Mesodermal cell (in vitro differentiated cells): ENCODE measurements around the gene RAB37.

Experiments used
- H3K27ac ChIP-seq: 2 replicates; pipeline ENCODE4 v1.7.0; 2013; ENCODE audit warnings: mild to moderate bottlenecking, low read depth, low read length, moderate library complexity; ENCODE audit not compliant: severe bottlenecking
- H3K36me3 ChIP-seq: 2 replicates; pipeline ENCODE4 v1.7.1; 2013; ENCODE audit warnings: mild to moderate bottlenecking, low read length, moderate library complexity; ENCODE audit not compliant: control insufficient read depth, insufficient read depth
- H3K4me1 ChIP-seq: one replicate; pipeline ENCODE4 v1.7.1; 2013; ENCODE audit warnings: mild to moderate bottlenecking, low read length; ENCODE audit not compliant: insufficient read depth, control insufficient read depth, poor library complexity, severe bottlenecking
- H3K4me3 ChIP-seq: 2 replicates; pipeline ENCODE4 v1.7.0; 2013; ENCODE audit warnings: low read length, control low read depth, mild to moderate bottlenecking; ENCODE audit not compliant: insufficient read depth, poor library complexity, severe bottlenecking; ENCODE audit errors: extremely low read depth
- H3K9me3 ChIP-seq: 2 replicates; pipeline ENCODE4 v1.7.1; 2013; ENCODE audit warnings: mild to moderate bottlenecking, low read length, moderate library complexity; ENCODE audit not compliant: control insufficient read depth
- WGBS, 2 experiments: methylation state at CpG; one replicate each; pipeline ENCODE4 v1.1.5; 2013; ENCODE audit warnings: missing lambda C conversion rate in 2 of 2; ENCODE audit not compliant: insufficient coverage in 2 of 2; 5-methylcytosine and 5-hydroxymethylcytosine counted together

RAB37 gene

GRCh38 chr17:74779948-74780400 is 42.9 kb downstream of the RAB37 start:
- peaks cover 37% of the 10 kb centered on the region for H3K36me3 ChIP-seq
- WGBS, 2 experiments, result 85 to 86% methylated on average over 10 to 11 of the region's 11 CpGs
- H3K27ac ChIP-seq, result no peak overlapping the region
- peaks cover 12% of the 10 kb centered on the region for H3K4me1 ChIP-seq
- H3K4me3 ChIP-seq, result no peak overlapping the region
- H3K9me3 ChIP-seq, result no peaks in the 10 kb centered on the region

GRCh38 chr17:74780443-74781238 is 43.6 kb downstream of the RAB37 start:
- Histone ChIP-seq H3K4me3 (no peak overlapping the region), H3K9me3 (no peaks in the 10 kb centered on the region), H3K36me3 (peaks cover 41% of the 10 kb centered on the region), H3K4me1 (peaks cover 12% of the 10 kb centered on the region), H3K27ac (no peak overlapping the region)
- WGBS, 2 experiments, result 65 to 75% methylated on average over 3 to 6 of the region's 7 CpGs

GRCh38 chr17:74782571-74782970 is 45.5 kb downstream of the RAB37 start:
- H3K4me3 ChIP-seq, result no peak overlapping the region
- peaks cover 4% of the 10 kb centered on the region for H3K4me1 ChIP-seq
- H3K36me3 ChIP-seq, result peaks cover 55% of the 10 kb centered on the region
- WGBS, 2 experiments, result 91 to 94% methylated on average over 2 to 5 of the region's 5 CpGs
- no peak overlapping the region for H3K27ac ChIP-seq
- no peaks in the 10 kb centered on the region for H3K9me3 ChIP-seq

- Histone ChIP-seq H3K36me3 (peaks cover 62% of the 10 kb centered on the region), H3K27ac (no peak overlapping the region), H3K9me3 (no peaks in the 10 kb centered on the region), H3K4me3 (no peak overlapping the region), H3K4me1 (no peaks in the 10 kb centered on the region)
- 95 to 98% methylated on average over 5 of the region's 5 CpGs for WGBS, 2 experiments
Observed at GRCh38 chr17:74784125-74784810, 47.2 kb downstream of the RAB37 start.

- Histone ChIP-seq H3K4me1 (no peaks in the 10 kb centered on the region), H3K9me3 (no peaks in the 10 kb centered on the region), H3K27ac (no peak overlapping the region), H3K4me3 (no peak overlapping the region), H3K36me3 (peaks cover 58% of the 10 kb centered on the region)
- 92 to 96% methylated on average over 17 to 20 of the region's 21 CpGs for WGBS, 2 experiments
Observed at GRCh38 chr17:74785096-74785980, 48.3 kb downstream of the RAB37 start.

GRCh38 chr17:74785981-74786360 is 48.9 kb downstream of the RAB37 start:
- H3K27ac ChIP-seq, result no peak overlapping the region
- H3K36me3 ChIP-seq, result peaks cover 56% of the 10 kb centered on the region
- H3K4me3 ChIP-seq, result no peak overlapping the region
- no peaks in the 10 kb centered on the region for H3K4me1 ChIP-seq
- H3K9me3 ChIP-seq, result no peaks in the 10 kb centered on the region
- WGBS, 2 experiments, result 94 to 95% methylated on average over 6 to 8 of the region's 9 CpGs

GRCh38 chr17:74786431-74787055 is 49.5 kb downstream of the RAB37 start:
- no peak overlapping the region for H3K4me3 ChIP-seq
- H3K4me1 ChIP-seq, result no peaks in the 10 kb centered on the region
- H3K27ac ChIP-seq, result no peak overlapping the region
- 94 to 98% methylated on average over 12 to 16 of the region's 16 CpGs for WGBS, 2 experiments
- H3K9me3 ChIP-seq, result no peaks in the 10 kb centered on the region
- H3K36me3 ChIP-seq, result peaks cover 53% of the 10 kb centered on the region

- Histone ChIP-seq H3K36me3 (peaks cover 70% of the 10 kb centered on the region), H3K4me1 (no peaks in the 10 kb centered on the region), H3K9me3 (no peaks in the 10 kb centered on the region), H3K4me3 (no peak overlapping the region), H3K27ac (no peak overlapping the region)
- 84 to 89% methylated on average over 15 to 19 of the region's 21 CpGs for WGBS, 2 experiments
Observed at GRCh38 chr17:74790161-74791058, 53.4 kb downstream of the RAB37 start.

- no peak overlapping the region for H3K27ac ChIP-seq
- H3K36me3 ChIP-seq, result peaks cover 77% of the 10 kb centered on the region
- 91 to 95% methylated on average over 12 of the region's 12 CpGs for WGBS, 2 experiments
- H3K4me3 ChIP-seq, result no peak overlapping the region
- H3K4me1 ChIP-seq, result peaks cover 8% of the 10 kb centered on the region
- no peaks in the 10 kb centered on the region for H3K9me3 ChIP-seq
Observed at GRCh38 chr17:74792586-74793105, 55.6 kb downstream of the RAB37 start.
